Right lobe of liver (tissue), 4 donors: ENCODE data around the gene MSH3.

Experiments
- POLR2A ChIP-seq: fragments of 450-650 bp; IDR thresholded peaks from one replicate; pipeline ENCODE4 v1.6.1; 2017; ENCODE audit warnings: antibody characterized with exemption, mild to moderate bottlenecking
- TF ChIP-seq, protein P1 (sequence below), 4 donors: fragments of 200-600 bp in 3 of 4; fragments of 450-650 bp in 1 of 4; IDR thresholded peaks; one replicate each; pipeline versions ENCODE4 v1.5.1 to v1.8.0; 2016 to 2022; ENCODE audit warnings: antibody characterized with exemption in 4 of 4, mild to moderate bottlenecking in 2 of 4
- donor health status: DM: no; HTN: no; CAD: no.
- donor health status: DM: no; HTN: no; CAD: no.
- donor health status: DM: no; HTN: yes; CAD: no.

DNA sequence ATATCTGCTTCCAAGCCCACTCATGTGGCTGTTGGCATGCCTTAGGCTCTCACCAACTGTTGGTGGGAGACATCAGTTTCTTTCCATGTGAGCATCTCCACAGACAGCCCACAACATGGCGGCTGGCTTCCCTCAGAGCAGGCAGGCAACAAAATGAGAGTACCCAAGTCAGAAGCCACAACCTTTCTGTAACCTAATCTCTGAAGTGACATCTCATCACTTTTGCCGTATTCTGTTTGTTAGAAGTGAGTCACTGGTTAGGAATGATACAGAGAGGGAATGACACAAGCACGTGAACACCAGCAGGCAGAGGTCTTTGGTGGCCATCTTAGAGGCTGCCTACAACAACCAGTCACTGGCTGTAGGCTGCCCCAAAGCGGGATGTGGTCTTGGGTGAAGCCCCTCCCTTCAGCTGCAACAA, 217.1 kb downstream of the MSH3 start:
- TF ChIP-seq, protein P1, sequence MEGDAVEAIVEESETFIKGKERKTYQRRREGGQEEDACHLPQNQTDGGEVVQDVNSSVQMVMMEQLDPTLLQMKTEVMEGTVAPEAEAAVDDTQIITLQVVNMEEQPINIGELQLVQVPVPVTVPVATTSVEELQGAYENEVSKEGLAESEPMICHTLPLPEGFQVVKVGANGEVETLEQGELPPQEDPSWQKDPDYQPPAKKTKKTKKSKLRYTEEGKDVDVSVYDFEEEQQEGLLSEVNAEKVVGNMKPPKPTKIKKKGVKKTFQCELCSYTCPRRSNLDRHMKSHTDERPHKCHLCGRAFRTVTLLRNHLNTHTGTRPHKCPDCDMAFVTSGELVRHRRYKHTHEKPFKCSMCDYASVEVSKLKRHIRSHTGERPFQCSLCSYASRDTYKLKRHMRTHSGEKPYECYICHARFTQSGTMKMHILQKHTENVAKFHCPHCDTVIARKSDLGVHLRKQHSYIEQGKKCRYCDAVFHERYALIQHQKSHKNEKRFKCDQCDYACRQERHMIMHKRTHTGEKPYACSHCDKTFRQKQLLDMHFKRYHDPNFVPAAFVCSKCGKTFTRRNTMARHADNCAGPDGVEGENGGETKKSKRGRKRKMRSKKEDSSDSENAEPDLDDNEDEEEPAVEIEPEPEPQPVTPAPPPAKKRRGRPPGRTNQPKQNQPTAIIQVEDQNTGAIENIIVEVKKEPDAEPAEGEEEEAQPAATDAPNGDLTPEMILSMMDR (IDR thresholded peaks at IDR 0.05): no peak
- TF ChIP-seq POLR2A: no peak
